K562 (cell line): ENCODE measurements around the gene DCAF10. TPM values are rescaled to one million over a fixed set of nuclear protein-coding genes. Genes with fewer than 3 reads are reported as not detected.
A peak's percentile ranks its signal among the peaks of the same experiment; 100 is the strongest.

ENCODE experiments used
- AFF1 ChIP-seq, 2 experiments: fragments of 450-650 bp; IDR thresholded peaks; 2 replicates each; pipeline ENCODE4 v1.6.1; 2018; ENCODE audit warnings: mild to moderate bottlenecking in 2 of 2, low read depth in 1 of 2; ENCODE audit not compliant: partially characterized antibody in 2 of 2
- BACH1 ChIP-seq: fragments of 200-800 bp; sonication (Bioruptor generic); IDR thresholded peaks from 2 replicates; pipeline ENCODE4 v1.6.1; 2016; ENCODE audit warnings: missing genetic modification characterization, missing compliant biosample characterization
- CBX8 ChIP-seq: fragments of 200-600 bp; sonication (generic); IDR thresholded peaks from 2 replicates; pipeline ENCODE4 v1.6.1; 2012; ENCODE audit warnings: borderline replicate concordance, mixed run types, low read depth, mild to moderate bottlenecking, moderate library complexity, mixed read lengths, low read length, control low read depth, inconsistent platforms; ENCODE audit not compliant: poor library complexity, severe bottlenecking; ENCODE audit errors: extremely low read depth
- CEBPB ChIP-seq: fragments of 450-650 bp; IDR thresholded peaks from 2 replicates; pipeline ENCODE4 v1.6.1; 2016; ENCODE audit warnings: missing genetic modification characterization, missing compliant biosample characterization
- HMGN3 ChIP-seq: IDR thresholded peaks from 2 replicates; pipeline ENCODE4 v1.6.1; 2011; ENCODE audit warnings: borderline replicate concordance, low read depth, mild to moderate bottlenecking, mixed read lengths, low read length; ENCODE audit not compliant: insufficient read length; ENCODE audit errors: extremely low read depth
- ILF3 ChIP-seq: fragments of 450-650 bp; IDR thresholded peaks from 2 replicates; pipeline ENCODE4 v1.6.1; 2018; ENCODE audit warnings: antibody characterized with exemption, mild to moderate bottlenecking, moderate library complexity, borderline replicate concordance
- REST ChIP-seq, 2 experiments: fragments of 450-650 bp; formaldehyde crosslinking in 1 of 2; IDR thresholded peaks; 2 replicates each; pipeline versions ENCODE4 v1.4.0 to v1.6.1; 2014 to 2020; ENCODE audit warnings: mild to moderate bottlenecking in 2 of 2, borderline replicate concordance in 1 of 2, low read depth in 1 of 2
- USF2 ChIP-seq: sonication (generic); formaldehyde crosslinking; IDR thresholded peaks from 2 replicates; pipeline ENCODE4 v1.5.0; 2020; ENCODE audit warnings: missing genetic modification reagents
- ZNF274 ChIP-seq: IDR thresholded peaks from 2 replicates; pipeline ENCODE4 v1.6.1; 2011; ENCODE audit warnings: low read depth, mild to moderate bottlenecking, low read length, moderate library complexity, borderline replicate concordance
- ZNF354B ChIP-seq: fragments of 250-450 bp; sonication (Bioruptor Pico); IDR thresholded peaks from 2 replicates; pipeline ENCODE4 v1.4.0; 2020
- ZNF395 ChIP-seq: fragments of 200-800 bp; sonication (Bioruptor generic); IDR thresholded peaks from 2 replicates; pipeline ENCODE4 v1.6.1; 2017; ENCODE audit warnings: missing genetic modification characterization, missing compliant biosample characterization
- polyA plus RNA-seq, 8 experiments: library from polyadenylated mRNA; depleted of rRNA in 4 of 8; stranded (reverse) in 5 of 8; unstranded in 3 of 8; fragments of >200 nt; fragmentation: Nextera tagmentation in 2 of 8; fragmentation: Illumina TruSeq in 1 of 8; extraction: Ambion mirVana in 2 of 8; extraction: Trizol in 1 of 8; gene quantifications; 2 replicates each; pipeline versions ENCODE4 v1.2.1 to v1.2.3, GENCODE V29; 2011 to 2014; ENCODE audit warnings: inconsistent platforms in 1 of 8, missing spikeins in 1 of 8
- total RNA-seq, 7 experiments: library from RNA; depleted of rRNA in 6 of 7; stranded (reverse); fragments of >200 nt in 6 of 7; fragmentation: Illumina TruSeq in 2 of 7; extraction: Trizol in 2 of 7; gene quantifications; 2 replicates each; pipeline versions ENCODE4 v1.2.1 to v1.2.3, GENCODE V29; 2011 to 2021; ENCODE audit warnings: low replicate concordance in 1 of 7

The DCAF10 gene
- total and polyA plus RNA-seq, 9 of the 15 experiments (the other 6 are each of a cell fraction or from before 2014, with no cell fraction given) = 6.8 to 40.1 (median 16.9) TPM

GRCh38 chr9:37753489-37754190 lies 47.0 kb upstream of the DCAF10 start, which contains the start of gene TRMT10B (continued):
- TF ChIP-seq CEBPB (peak; percentile 98), USF2 (CRISPR knock-in tag) (peak; percentile 44), ZNF274 (no peak), AFF1 (IDR thresholded peaks at IDR 0.05; ENCODE audit: low read depth in 1 of 2, partially characterized antibody in 2 of 2) (no peak), ILF3 (no peak), ZNF354B (no peak), CBX8 (no peak), REST (IDR thresholded peaks at IDR 0.05; ENCODE audit: borderline replicate concordance) (no peak), REST (CRISPR knock-in tag; IDR thresholded peaks at IDR 0.05; ENCODE audit: low read depth) (no peak), ZNF395 (no peak), BACH1 (no peak), HMGN3 (no peak)
